HCT116 (cell line): Measurements from ENCODE around the gene PGC.

Experiments
- CEBPB ChIP-seq: IDR thresholded peaks from 2 replicates; pipeline ENCODE4 v1.6.1; 2012; ENCODE audit warnings: low read depth
- CTCF ChIP-seq, 3 experiments: fragments of 200-600 bp in 1 of 3; sonication (generic) in 1 of 3; IDR thresholded peaks in 2 of 3; conservative IDR thresholded peaks in 1 of 3; 2 replicates each; pipeline ENCODE4 v1.5.1; 2012 to 2017; ENCODE audit warnings: low read depth in 2 of 3, low read length in 2 of 3, antibody characterized with exemption in 1 of 3, borderline replicate concordance in 1 of 3, control low read depth in 1 of 3, mild to moderate bottlenecking in 1 of 3, mixed read lengths in 1 of 3, mixed run types in 1 of 3, moderate library complexity in 1 of 3; ENCODE audit not compliant: insufficient read depth in 1 of 3
- EGR1 ChIP-seq: IDR thresholded peaks from 2 replicates; pipeline ENCODE4 v1.6.1; 2012; ENCODE audit warnings: low read depth
- ELF1 ChIP-seq: IDR thresholded peaks from 2 replicates; pipeline ENCODE4 v1.6.1; 2012; ENCODE audit warnings: low read depth, borderline replicate concordance
- EZH2 ChIP-seq: fragments of 200-600 bp; sonication (generic); IDR thresholded peaks from 2 replicates; pipeline ENCODE4 v1.6.1; 2017; ENCODE audit warnings: antibody characterized with exemption, mixed run types
- EZH2phosphoT487 ChIP-seq: fragments of 200-600 bp; IDR thresholded peaks from 2 replicates; pipeline ENCODE4 v1.6.1; 2018; ENCODE audit warnings: antibody characterized with exemption, borderline replicate concordance
- MAX ChIP-seq: IDR thresholded peaks from 2 replicates; pipeline ENCODE4 v1.6.1; 2012
- POLR2A ChIP-seq: IDR thresholded peaks from 2 replicates; pipeline ENCODE4 v1.7.0; 2011; ENCODE audit warnings: borderline replicate concordance; ENCODE audit not compliant: insufficient read depth, insufficient read length; ENCODE audit errors: extremely low read depth
- RAD21 ChIP-seq: IDR thresholded peaks from 2 replicates; pipeline ENCODE4 v1.6.1; 2012; ENCODE audit warnings: low read depth, mild to moderate bottlenecking
- YY1 ChIP-seq: IDR thresholded peaks from 2 replicates; pipeline ENCODE4 v1.6.1; 2011; ENCODE audit warnings: low read length, low read depth, moderate library complexity, mild to moderate bottlenecking; ENCODE audit not compliant: insufficient replicate concordance; ENCODE audit errors: extremely low read depth
- ZBTB33 ChIP-seq: IDR thresholded peaks from 2 replicates; pipeline ENCODE4 v1.6.1; 2011; ENCODE audit warnings: mild to moderate bottlenecking, low read length, moderate library complexity; ENCODE audit not compliant: insufficient replicate concordance; ENCODE audit errors: extremely low read depth
- ZFX ChIP-seq: fragments of 450-650 bp; IDR thresholded peaks from 2 replicates; pipeline ENCODE4 v1.6.1; 2017

- TF ChIP-seq YY1 = no peak
- TF ChIP-seq CTCF (IDR thresholded peaks at IDR 0.05 in 2 of 3, conservative IDR thresholded peaks at IDR 0.05 in 1 of 3; ENCODE audit: borderline replicate concordance in 1 of 3, insufficient read depth in 1 of 3, low read depth in 2 of 3, low read length in 2 of 3) = no peak
- no peak for TF ChIP-seq RAD21
- no peak for TF ChIP-seq POLR2A
- TF ChIP-seq ELF1 = no peak
- TF ChIP-seq CEBPB = no peak
- TF ChIP-seq ZBTB33 = no peak
- TF ChIP-seq EZH2phosphoT487 = no peak
- no peak for TF ChIP-seq MAX
- no peak for TF ChIP-seq EZH2
- TF ChIP-seq EGR1 = no peak
- TF ChIP-seq ZFX = no peak
Observed at GRCh38 chr6:41722969-41723529, 24.1 kb downstream of the PGC start.
